Measurements from ENCODE around the gene GTF3C5.

The GTF3C5 gene

GRCh38 chr9:133031496-133031911 lies 707 bp downstream of the GTF3C5 start:
- peak; percentile 46 for DNase-seq

GRCh38 chr9:133032171-133032570 lies 1.4 kb downstream of the GTF3C5 start:
- DNase-seq, result no peak

- DNase-seq, result no peak
Observed at GRCh38 chr9:133035669-133036068, 4.9 kb downstream of the GTF3C5 start.

- no peak for DNase-seq
Observed at GRCh38 chr9:133037775-133038515, 7.1 kb downstream of the GTF3C5 start.

GRCh38 chr9:133040892-133041479 lies 10.2 kb downstream of the GTF3C5 start:
- DNase-seq, result peak; percentile 66

- DNase-seq, result no peak
Observed at GRCh38 chr9:133041958-133042357, 11.2 kb downstream of the GTF3C5 start.

GRCh38 chr9:133042676-133043075 lies 11.9 kb downstream of the GTF3C5 start:
- no peak for DNase-seq

GRCh38 chr9:133043449-133044035 lies 12.7 kb downstream of the GTF3C5 start:
- no peak for DNase-seq

GRCh38 chr9:133044125-133044524 lies 13.3 kb downstream of the GTF3C5 start:
- DNase-seq, result no peak

GRCh38 chr9:133044661-133045060 lies 13.9 kb downstream of the GTF3C5 start:
- no peak for DNase-seq

GRCh38 chr9:133045132-133045531 lies 14.3 kb downstream of the GTF3C5 start:
- DNase-seq, result no peak

- DNase-seq, result no peak
Observed at GRCh38 chr9:133046196-133046899, 15.6 kb downstream of the GTF3C5 start.

GRCh38 chr9:133046900-133047295 lies 16.1 kb downstream of the GTF3C5 start:
- no peak for DNase-seq

- peak; percentile 73 for DNase-seq
Observed at GRCh38 chr9:133048595-133048994, 17.8 kb downstream of the GTF3C5 start.

GRCh38 chr9:133049043-133049442 lies 18.2 kb downstream of the GTF3C5 start:
- no peak for DNase-seq

- DNase-seq, result no peak
Observed at GRCh38 chr9:133050142-133050541, 19.3 kb downstream of the GTF3C5 start.

- DNase-seq, result no peak
Observed at GRCh38 chr9:133050781-133051180, 20.0 kb downstream of the GTF3C5 start.

GRCh38 chr9:133051281-133051900 lies 20.6 kb downstream of the GTF3C5 start:
- DNase-seq, result no peak

- no peak for DNase-seq
Observed at GRCh38 chr9:133051966-133052539, 21.3 kb downstream of the GTF3C5 start.

GRCh38 chr9:133054194-133054890 lies 23.5 kb downstream of the GTF3C5 start:
- DNase-seq, result no peak

- no peak for DNase-seq
Observed at GRCh38 chr9:133054966-133055365, 24.2 kb downstream of the GTF3C5 start.

GRCh38 chr9:133055788-133056420 lies 25.1 kb downstream of the GTF3C5 start:
- DNase-seq, result no peak
